Caco-2 (cell line): ENCODE results near the gene TMEM53. TPM values are rescaled to one million over a fixed set of nuclear protein-coding genes. Genes with fewer than 3 reads are reported as not detected.

Source experiments
- BruUV-seq: library from RNA; stranded (reverse); fragments of 400-500 nt; replicated peaks from 2 replicates; lab custom pipeline; 2021; lab: Mats Ljungman, UMichigan
- CTCF ChIA-PET: fragments of 300-600 bp; sonication (Branson Sonifier 250); formaldehyde crosslinking; loops from one replicate; lab custom pipeline; 2022; ENCODE audit warnings: antibody characterized with exemption; lab: Charles Lee
- POLR2A ChIA-PET: fragments of 300-600 bp; sonication (Branson Sonifier 250); formaldehyde crosslinking; loops from one replicate; lab custom pipeline; 2022; ENCODE audit warnings: antibody characterized with exemption; lab: Charles Lee
- DNase-seq, 2 experiments: peaks; one replicate each; pipeline versions ENCODE4 v3.0.0 to v3.0.0-alpha.2; 2020 to 2022
- H3K27me3 ChIP-seq: replicated peaks from 2 replicates; pipeline ENCODE4 v1.6.0; 2011; ENCODE audit warnings: low read length; ENCODE audit not compliant: control insufficient read depth, insufficient read depth
- H3K36me3 ChIP-seq: 2 replicates; pipeline ENCODE4 v1.5.1; 2011; ENCODE audit warnings: low read length; ENCODE audit not compliant: control insufficient read depth, insufficient read depth
- H3K4me1 ChIP-seq: fragments of 250-450 bp; sonication (Bioruptor Pico); 2 replicates; pipeline ENCODE4 v1.5.1; 2020; ENCODE audit warnings: mild to moderate bottlenecking
- H3K4me3 ChIP-seq: 2 replicates; pipeline ENCODE4 v1.5.1; 2011; ENCODE audit warnings: low read depth, mild to moderate bottlenecking, control low read depth, low read length
- H3K9me3 ChIP-seq: fragments of 250-450 bp; sonication (Bioruptor Pico); 2 replicates; pipeline ENCODE4 v1.5.1; 2020; ENCODE audit warnings: mild to moderate bottlenecking, moderate library complexity
- H3K27ac Mint-ChIP-seq: one replicate; pipeline ENCODE4 v1.8.0; 2022; ENCODE audit warnings: mixed read lengths; ENCODE audit not compliant: unreplicated experiment
- H3K27me3 Mint-ChIP-seq: one replicate; pipeline ENCODE4 v1.8.0; 2022; ENCODE audit warnings: mixed read lengths; ENCODE audit not compliant: insufficient read depth, unreplicated experiment
- H3K36me3 Mint-ChIP-seq: one replicate; pipeline ENCODE4 v1.8.0; 2022; ENCODE audit warnings: mild to moderate bottlenecking, mixed read lengths; ENCODE audit not compliant: insufficient read depth, unreplicated experiment
- H3K4me1 Mint-ChIP-seq: one replicate; pipeline ENCODE4 v1.8.0; 2022; ENCODE audit warnings: low read depth, mixed read lengths; ENCODE audit not compliant: unreplicated experiment
- H3K4me3 Mint-ChIP-seq: one replicate; pipeline ENCODE4 v1.8.0; 2022; ENCODE audit warnings: mild to moderate bottlenecking, moderate library complexity, mixed read lengths; ENCODE audit not compliant: unreplicated experiment
- H3K9me3 Mint-ChIP-seq: one replicate; pipeline ENCODE4 v1.8.0; 2022; ENCODE audit warnings: mixed read lengths; ENCODE audit not compliant: unreplicated experiment
- CTCF ChIP-seq, 2 experiments: fragments of 200-600 bp in 1 of 2; IDR thresholded peaks; 1 replicate in 1 of 2; 2 replicates in 1 of 2; pipeline versions ENCODE4 v1.5.1 to v1.8.0; 2011 to 2022; ENCODE audit warnings: antibody characterized with exemption in 1 of 2, control low read depth in 1 of 2, inconsistent platforms in 1 of 2, low read depth in 1 of 2, low read length in 1 of 2, mild to moderate bottlenecking in 1 of 2, moderate library complexity in 1 of 2; ENCODE audit not compliant: insufficient read depth in 1 of 2, severe bottlenecking in 1 of 2, unreplicated experiment in 1 of 2
- intact Hi-C: fragments of 100-400 bp; cut with micrococcal nuclease; formaldehyde crosslinking; loops from one replicate; pipeline ENCODE4 v1.10.0; 2022; ENCODE audit not compliant: unreplicated experiment
- total RNA-seq: library from RNA; stranded (reverse); gene quantifications from 2 replicates; pipeline ENCODE4 v1.2.3, GENCODE V29; 2022

TMEM53 gene
- total RNA-seq, 1 experiment from 2014 or later = 4.4 TPM

DNA sequence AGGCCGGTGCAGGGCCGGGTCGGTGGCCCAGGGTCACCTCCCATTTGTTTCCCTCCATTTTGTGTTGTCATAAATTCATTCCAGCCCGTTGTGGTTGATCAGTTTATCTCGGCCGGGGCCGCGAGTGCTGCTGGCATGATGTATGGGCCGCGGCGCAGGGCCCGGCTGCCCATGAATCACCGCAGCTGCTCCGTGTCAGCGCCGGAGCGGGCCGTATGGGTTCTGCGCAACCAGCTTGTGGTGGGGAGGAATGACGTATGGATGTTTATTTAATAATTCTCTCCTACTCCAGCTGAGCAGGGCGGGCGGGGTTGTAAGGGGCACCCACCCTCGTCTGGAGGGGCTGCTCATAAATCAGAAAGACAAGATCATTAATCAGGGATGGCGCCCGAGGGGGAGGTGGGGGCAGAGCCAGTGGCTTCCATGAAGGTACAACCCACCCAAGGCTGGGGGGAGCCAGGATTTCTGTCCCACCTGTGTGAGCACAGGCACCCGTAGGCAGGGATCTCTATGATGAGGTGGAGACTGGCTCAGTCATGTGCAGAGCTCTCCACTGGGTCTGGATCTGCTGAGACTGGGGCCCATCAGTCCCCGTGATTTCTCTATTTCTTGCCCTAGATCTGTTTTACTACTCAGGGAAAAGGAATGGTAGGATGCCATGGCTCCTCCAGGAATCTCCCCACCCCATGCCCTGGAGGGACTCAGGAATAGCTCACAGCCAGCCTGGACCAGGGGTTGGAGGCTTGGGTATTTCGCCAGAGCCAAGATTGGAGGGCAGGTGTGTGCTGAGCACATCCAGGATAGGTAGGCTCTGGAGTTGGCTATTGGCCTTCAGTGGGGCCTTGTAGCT lies 27.8 kb downstream of the TMEM53 start:
- peaks cover 2% of the 10 kb centered on the region; the same call in 1 of the 2 replicates for H3K36me3 ChIP-seq
- no peaks in the 10 kb centered on the region for H3K9me3 Mint-ChIP-seq
- ChIA-PET CTCF (no interaction called here), POLR2A (no interaction called here)
- H3K27ac Mint-ChIP-seq = no peak overlapping the region
- no peaks in the 10 kb centered on the region for H3K27me3 Mint-ChIP-seq
- no peak overlapping the region for H3K4me3 ChIP-seq
- intact Hi-C loops = no loop called here
- H3K4me1 ChIP-seq = no peaks in the 10 kb centered on the region
- H3K4me3 Mint-ChIP-seq = no peak overlapping the region
- H3K27me3 ChIP-seq = no peaks in the 10 kb centered on the region
- peaks cover 6% of the 10 kb centered on the region for H3K4me1 Mint-ChIP-seq
- no TSS peak for BruUV-seq
- TF ChIP-seq CTCF (IDR thresholded peaks at IDR 0.05; ENCODE audit: insufficient read depth in 1 of 2, low read depth in 1 of 2, low read length in 1 of 2, severe bottlenecking in 1 of 2, unreplicated experiment in 1 of 2) = no peak
- no peaks in the 10 kb centered on the region for H3K9me3 ChIP-seq
- H3K36me3 Mint-ChIP-seq = peaks cover 18% of the 10 kb centered on the region
- DNase-seq = no peak

DNA sequence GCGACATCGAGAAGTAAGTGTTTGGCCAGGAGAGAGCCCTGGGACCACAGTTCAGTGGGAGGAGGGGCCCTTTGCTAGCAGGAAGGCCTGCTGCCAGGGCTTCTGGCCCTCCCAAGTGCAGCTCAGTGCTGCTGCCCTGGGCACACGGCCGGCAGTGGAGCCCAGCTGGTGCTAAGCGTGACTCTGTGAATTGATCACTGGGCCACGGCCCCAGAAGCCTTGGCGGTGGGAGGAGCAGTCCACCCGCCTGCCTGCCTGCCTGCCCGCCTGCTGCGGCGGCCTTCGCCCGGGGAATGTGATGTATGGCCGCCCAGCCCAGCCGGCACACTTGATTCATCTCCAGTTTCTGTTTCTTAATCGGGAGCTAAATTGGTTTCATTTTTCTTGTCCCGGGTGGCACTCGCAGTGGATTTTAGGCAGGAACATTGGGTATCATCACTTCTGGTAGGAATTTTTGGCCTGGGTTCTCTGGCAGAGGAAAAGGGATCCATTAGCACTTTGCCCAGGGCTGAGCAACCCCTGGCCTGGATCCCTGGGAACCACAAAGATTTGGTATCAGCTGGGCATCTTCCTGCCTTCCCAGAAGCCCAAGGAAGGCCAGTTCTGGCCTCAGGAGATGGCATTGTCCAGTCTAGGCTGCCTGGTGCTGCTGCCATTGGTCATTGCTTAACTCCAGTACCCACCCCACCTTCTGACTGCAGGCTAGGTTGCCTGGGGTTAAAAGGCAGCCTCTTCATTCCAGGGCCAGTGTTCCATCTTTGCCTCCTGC lies 28.6 kb downstream of the TMEM53 start:
- intact Hi-C loops = no loop called here
- Histone ChIP-seq H3K4me3 (no peak overlapping the region), H3K36me3 (peaks cover 2% of the 10 kb centered on the region; the same call in 1 of the 2 replicates), H3K9me3 (no peaks in the 10 kb centered on the region), H3K4me1 (no peaks in the 10 kb centered on the region), H3K27me3 (no peaks in the 10 kb centered on the region)
- H3K27me3 Mint-ChIP-seq = no peaks in the 10 kb centered on the region
- no peaks in the 10 kb centered on the region for H3K9me3 Mint-ChIP-seq
- no TSS peak for BruUV-seq
- no peak for TF ChIP-seq CTCF (IDR thresholded peaks at IDR 0.05; ENCODE audit: insufficient read depth in 1 of 2, low read depth in 1 of 2, low read length in 1 of 2, severe bottlenecking in 1 of 2, unreplicated experiment in 1 of 2)
- no peak for DNase-seq
- no peak overlapping the region for H3K27ac Mint-ChIP-seq
- H3K4me3 Mint-ChIP-seq = no peak overlapping the region
- H3K36me3 Mint-ChIP-seq = peaks cover 18% of the 10 kb centered on the region
- CTCF ChIA-PET = no interaction called here
- H3K4me1 Mint-ChIP-seq = peaks cover 6% of the 10 kb centered on the region
- POLR2A ChIA-PET = no interaction called here

DNA sequence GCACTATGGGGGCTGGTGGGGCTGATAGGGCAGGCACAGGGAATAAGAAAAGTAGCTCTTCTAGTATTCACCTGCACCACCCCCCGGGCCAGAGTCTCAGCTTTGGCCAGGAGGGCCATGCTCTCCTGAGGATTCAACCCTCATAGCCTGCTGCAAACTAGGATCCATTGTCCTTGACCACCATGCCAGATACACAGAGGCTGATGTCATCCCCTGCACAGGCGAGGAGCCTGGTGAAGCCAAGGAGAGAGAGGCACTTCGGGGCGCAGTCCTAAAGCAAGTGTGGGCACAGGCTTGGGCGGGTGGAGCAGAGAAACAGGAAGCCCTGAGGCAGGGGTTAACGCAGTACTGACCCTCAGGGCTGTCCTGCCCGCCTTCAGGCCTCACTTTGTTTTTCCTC lies 29.5 kb downstream of the TMEM53 start:
- Mint-ChIP-seq H3K27ac (no peak overlapping the region), H3K9me3 (no peaks in the 10 kb centered on the region), H3K4me1 (peaks cover 6% of the 10 kb centered on the region), H3K4me3 (no peak overlapping the region), H3K36me3 (peaks cover 18% of the 10 kb centered on the region), H3K27me3 (no peaks in the 10 kb centered on the region)
- Histone ChIP-seq H3K27me3 (no peaks in the 10 kb centered on the region), H3K4me3 (no peak overlapping the region), H3K4me1 (no peaks in the 10 kb centered on the region), H3K36me3 (peaks cover 2% of the 10 kb centered on the region; the same call in 1 of the 2 replicates), H3K9me3 (no peaks in the 10 kb centered on the region)
- no TSS peak for BruUV-seq
- intact Hi-C loops = no loop called here
- ChIA-PET CTCF (no interaction called here), POLR2A (no interaction called here)
- no peak for DNase-seq
- no peak for TF ChIP-seq CTCF (IDR thresholded peaks at IDR 0.05; ENCODE audit: insufficient read depth in 1 of 2, low read depth in 1 of 2, low read length in 1 of 2, severe bottlenecking in 1 of 2, unreplicated experiment in 1 of 2)
